HepG2 (cell line): ENCODE measurements around the gene CD9. TPM values are rescaled to one million over a fixed set of nuclear protein-coding genes. Genes with fewer than 3 reads are reported as not detected.

Source experiments
- ATAC-seq: fragments of 200-7000 bp; cut with Tn5 transposase; 3 replicates; pipeline ENCODE4 v1.9.1; 2020; ENCODE audit warnings: mild to moderate bottlenecking, moderate library complexity
- BruUV-seq: library from RNA; stranded (reverse); fragments of 400-500 nt; replicated peaks from 2 replicates; lab custom pipeline; 2021; lab: Mats Ljungman, UMichigan
- CTCF ChIA-PET: fragments of 300-600 bp; formaldehyde crosslinking; extraction: SDS; loops from one replicate; lab custom pipeline; 2021; ENCODE audit warnings: low total read pairs, inconsistent platforms, low intra/inter-chr PET ratio; lab: Yijun Ruan, JAX
- POLR2A ChIA-PET: fragments of 350-600 bp; sonication (Branson Sonifier 250); formaldehyde crosslinking; loops from one replicate; lab custom pipeline; 2020; ENCODE audit warnings: antibody characterized with exemption, inconsistent platforms; lab: Yijun Ruan, JAX
- DNase-seq: peaks from one replicate; pipeline ENCODE4 v3.0.0-alpha.2; 2015; ENCODE audit warnings: low spot score
- FAIRE-seq: peaks from 3 replicates; lab custom pipeline; 2011; peaks lifted over from hg19 to GRCh38; lab: Jason Lieb, UNC
- H2AFZ ChIP-seq: one replicate; pipeline ENCODE4 v1.6.1; 2011; ENCODE audit warnings: low read length, inconsistent platforms
- H3K27ac ChIP-seq: fragments of 300-600 bp; 3 replicates; pipeline ENCODE4 v1.8.0; 2011; ENCODE audit warnings: mixed run types, mild to moderate bottlenecking, mixed read lengths, low read length, inconsistent platforms; ENCODE audit not compliant: insufficient read depth; ENCODE audit errors: extremely low read length
- H3K27me3 ChIP-seq, 2 experiments: fragments of 200-600 bp in 1 of 2; 2 replicates in 1 of 2; 3 replicates in 1 of 2; pipeline versions ENCODE4 v1.6.0 to v1.8.0; 2011; ENCODE audit warnings: low read length in 2 of 2, mild to moderate bottlenecking in 2 of 2, moderate library complexity in 2 of 2, inconsistent platforms in 1 of 2; ENCODE audit not compliant: insufficient read depth in 2 of 2, control insufficient read depth in 1 of 2
- H3K36me3 ChIP-seq, 2 experiments: fragments of 200-600 bp in 1 of 2; replicated peaks in 1 of 2; 2 replicates in 1 of 2; 3 replicates in 1 of 2; pipeline versions ENCODE4 v1.5.1 to v1.8.0; 2011; ENCODE audit warnings: low read length in 2 of 2, inconsistent platforms in 1 of 2; ENCODE audit not compliant: insufficient read depth in 2 of 2, control insufficient read depth in 1 of 2
- H3K4me1 ChIP-seq: 2 replicates; pipeline ENCODE4 v1.5.1; 2012; ENCODE audit warnings: low read length, inconsistent platforms; ENCODE audit not compliant: insufficient read depth
- H3K4me2 ChIP-seq: 2 replicates; pipeline ENCODE4 v1.6.0; 2011; ENCODE audit warnings: low read depth, low read length, inconsistent platforms
- H3K4me3 ChIP-seq, 3 experiments: fragments of 200-600 bp in 1 of 3; sonication (generic), shearing (Covaris generic) in 1 of 3; replicated peaks in 1 of 3; 2 replicates each; pipeline ENCODE4 v1.5.1; 2011 to 2016; ENCODE audit warnings: low read length in 3 of 3, inconsistent platforms in 2 of 3, low read depth in 2 of 3, mild to moderate bottlenecking in 2 of 3, control low read depth in 1 of 3, mixed read lengths in 1 of 3; ENCODE audit not compliant: insufficient read depth in 1 of 3
- H3K79me2 ChIP-seq: one replicate; pipeline ENCODE4 v1.6.1; 2011; ENCODE audit warnings: low read length, inconsistent platforms; ENCODE audit not compliant: insufficient read depth
- H3K9ac ChIP-seq: 2 replicates; pipeline ENCODE4 v1.6.0; 2011; ENCODE audit warnings: mild to moderate bottlenecking, low read depth, low read length, inconsistent platforms; ENCODE audit not compliant: insufficient read depth
- H3K9me3 ChIP-seq: 2 replicates; pipeline ENCODE4 v1.5.1; 2012; ENCODE audit warnings: mild to moderate bottlenecking, low read length
- H4K20me1 ChIP-seq: 2 replicates; pipeline ENCODE4 v1.6.0; 2011; ENCODE audit warnings: inconsistent platforms, mild to moderate bottlenecking, low read length, moderate library complexity; ENCODE audit not compliant: insufficient read depth
- BHLHE40 ChIP-seq: IDR thresholded peaks from 2 replicates; pipeline ENCODE4 v1.6.1; 2011; ENCODE audit warnings: low read length, improper control_type of control experiment
- MEF2D ChIP-seq: sonication (generic); formaldehyde crosslinking; IDR thresholded peaks from 2 replicates; pipeline ENCODE4 v1.5.1; 2020; ENCODE audit warnings: mild to moderate bottlenecking, missing genetic modification reagents
- NR2F6 ChIP-seq, 2 experiments: IDR thresholded peaks; 2 replicates each; pipeline ENCODE4 v1.6.1; 2016; ENCODE audit warnings: antibody characterized with exemption in 1 of 2, mild to moderate bottlenecking in 1 of 2
- SNAI1 ChIP-seq: sonication (generic); formaldehyde crosslinking; IDR thresholded peaks from 2 replicates; pipeline ENCODE4 v1.5.0; 2020; ENCODE audit warnings: mild to moderate bottlenecking, missing genetic modification reagents, borderline replicate concordance
- SRF ChIP-seq: IDR thresholded peaks from 2 replicates; pipeline ENCODE4 v1.6.1; 2011; ENCODE audit warnings: mild to moderate bottlenecking, low read depth, low read length, moderate library complexity
- TBL1XR1 ChIP-seq: fragments of 150-350 bp; IDR thresholded peaks from 2 replicates; pipeline ENCODE4 v1.6.1; 2014; ENCODE audit warnings: borderline replicate concordance, low read length; ENCODE audit not compliant: partially characterized antibody
- ZBTB38 ChIP-seq: sonication (generic); formaldehyde crosslinking; IDR thresholded peaks from 2 replicates; pipeline ENCODE4 v1.5.1; 2020; ENCODE audit warnings: mild to moderate bottlenecking, missing genetic modification reagents
- ZKSCAN5 ChIP-seq: sonication (generic); formaldehyde crosslinking; IDR thresholded peaks from 2 replicates; pipeline ENCODE4 v1.5.1; 2020; ENCODE audit warnings: mild to moderate bottlenecking, missing genetic modification reagents
- ZNF263 ChIP-seq: sonication (generic); formaldehyde crosslinking; IDR thresholded peaks from 2 replicates; pipeline ENCODE4 v1.4.0; 2020; ENCODE audit warnings: missing genetic modification reagents
- ZNF335 ChIP-seq: sonication (generic); formaldehyde crosslinking; IDR thresholded peaks from 2 replicates; pipeline ENCODE4 v1.4.0; 2020; ENCODE audit warnings: missing genetic modification reagents
- ZNF382 ChIP-seq: sonication (generic); formaldehyde crosslinking; IDR thresholded peaks from 2 replicates; pipeline ENCODE4 v1.5.0; 2020; ENCODE audit warnings: missing genetic modification reagents, mild to moderate bottlenecking, borderline replicate concordance
- ZNF441 ChIP-seq: sonication (generic); formaldehyde crosslinking; IDR thresholded peaks from 2 replicates; pipeline ENCODE4 v1.7.0; 2021; ENCODE audit warnings: missing genetic modification reagents, borderline replicate concordance
- ZNF496 ChIP-seq: sonication (generic); formaldehyde crosslinking; IDR thresholded peaks from 2 replicates; pipeline ENCODE4 v1.8.1; 2023; ENCODE audit warnings: mild to moderate bottlenecking, moderate library complexity, missing genetic modification reagents; ENCODE audit not compliant: insufficient replicate concordance
- ZNF572 ChIP-seq: sonication (generic); formaldehyde crosslinking; IDR thresholded peaks from 2 replicates; pipeline ENCODE4 v1.5.1; 2020; ENCODE audit warnings: mild to moderate bottlenecking, missing genetic modification reagents
- ZNF737 ChIP-seq: sonication (generic); formaldehyde crosslinking; IDR thresholded peaks from 2 replicates; pipeline ENCODE4 v1.5.0; 2020; ENCODE audit warnings: missing genetic modification reagents, mild to moderate bottlenecking, borderline replicate concordance
- ZNF768 ChIP-seq: sonication (generic); formaldehyde crosslinking; IDR thresholded peaks from 2 replicates; pipeline ENCODE4 v1.4.0; 2020; ENCODE audit warnings: missing genetic modification reagents
- ZSCAN22 ChIP-seq: sonication (generic); formaldehyde crosslinking; IDR thresholded peaks from 2 replicates; pipeline ENCODE4 v1.4.0; 2020; ENCODE audit warnings: mild to moderate bottlenecking, missing genetic modification reagents
- WGBS: methylation state at CpG from one replicate; pipeline ENCODE4 v1.1.6; 2017; ENCODE audit warnings: low lambda C conversion rate; 5-methylcytosine and 5-hydroxymethylcytosine counted together
- in situ Hi-C: cut with HindIII; loops from 2 replicates; pipeline ENCODE4 v1.10.0; 2017; ENCODE audit warnings: low pct_unique_long_range_greater_than_20kb; ENCODE audit not compliant: extremely low pct_ligation_motif_present
- intact Hi-C: fragments of 100-400 bp; cut with micrococcal nuclease; formaldehyde crosslinking; loops from one replicate; pipeline ENCODE4 v1.10.0; 2022; ENCODE audit not compliant: unreplicated experiment
- polyA plus RNA-seq, 8 experiments: library from polyadenylated mRNA; depleted of rRNA in 3 of 8; stranded (reverse) in 7 of 8; unstranded in 1 of 8; fragments of >200 nt; fragmentation: Illumina TruSeq in 4 of 8; extraction: Trizol in 4 of 8; gene quantifications; 2 replicates each; pipeline versions ENCODE4 v1.2.1 to v1.2.3, GENCODE V29; 2011 to 2016; ENCODE audit warnings: low read depth in 4 of 8, missing spikeins in 1 of 8, mixed read lengths in 1 of 8; ENCODE audit not compliant: insufficient read depth in 1 of 8
- total RNA-seq, 5 experiments: library from RNA; depleted of rRNA; stranded (reverse); fragments of >200 nt; fragmentation: Illumina TruSeq; extraction: Trizol; gene quantifications; 2 replicates each; pipeline ENCODE4 v1.2.3, GENCODE V29; 2016; ENCODE audit warnings: low read depth in 1 of 5
- TF ChIP-seq, protein P1 (sequence below): sonication (generic); formaldehyde crosslinking; IDR thresholded peaks from 2 replicates; pipeline ENCODE4 v1.4.0; 2020; ENCODE audit warnings: missing genetic modification reagents
- TF ChIP-seq, protein P2 (sequence below): fragments of 450-650 bp; IDR thresholded peaks from 2 replicates; pipeline ENCODE4 v1.6.1; 2016

The CD9 gene
- total and polyA plus RNA-seq, 2 of the 13 experiments (the other 11 are each of a cell fraction or from before 2014, with no cell fraction given) = 5.8 to 38.3 TPM

DNA sequence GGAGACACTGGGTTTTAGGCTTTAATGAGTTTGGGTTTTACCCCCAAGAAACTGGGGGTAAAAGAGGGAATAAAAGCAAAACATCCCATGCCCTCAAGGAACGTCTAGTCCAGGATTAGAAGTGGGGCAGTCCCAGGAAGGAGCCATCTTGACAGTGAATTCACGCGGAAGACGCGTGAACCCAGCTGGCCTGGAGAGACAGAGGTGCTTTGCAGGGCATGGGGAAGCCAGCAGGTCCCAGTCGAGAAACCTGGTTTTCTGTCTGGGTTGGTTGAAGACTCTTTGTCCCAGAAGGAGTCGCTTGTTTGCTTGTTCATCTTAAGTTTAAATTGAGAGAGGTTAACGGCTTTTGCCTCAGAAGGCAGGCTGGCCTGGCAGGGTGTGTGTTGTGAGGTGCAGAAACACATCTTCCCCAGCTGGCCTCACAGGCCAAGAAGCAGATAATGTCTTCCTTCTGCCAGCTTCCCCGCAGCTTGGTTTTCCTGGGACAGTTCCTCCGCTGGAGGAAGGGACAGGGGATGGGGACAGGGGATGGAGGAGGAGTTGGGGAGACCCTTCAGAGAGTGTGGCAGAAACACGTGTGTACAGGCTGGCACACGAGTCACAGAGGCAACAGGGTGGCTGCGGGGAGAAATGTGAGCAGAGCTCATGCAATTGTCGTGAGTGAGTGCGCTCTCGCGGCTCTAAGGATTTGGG is 18.5 kb upstream of the CD9 start:
- DNase-seq (no peak), ATAC-seq (no peak), FAIRE-seq (no peak)
- Histone ChIP-seq H3K4me1 (peaks cover 73% of the 10 kb centered on the region), H3K27me3 (peaks cover 0 to 5% of the 10 kb centered on the region in 2 experiments; a peak in 2 of 5 replicates), H3K9ac (peak overlapping the region; percentile 74), H2AFZ (no peak overlapping the region), H3K9me3 (no peaks in the 10 kb centered on the region), H3K4me3 (peak overlapping the region in 1 of 3 experiments; percentile 70; a peak in 1 of 6 replicates), H3K27ac (peak overlapping the region; percentile 79), H3K36me3 (no peaks in the 10 kb centered on the region), H4K20me1 (no peaks in the 10 kb centered on the region), H3K4me2 (peak overlapping the region; percentile 89), H3K79me2 (peaks cover 4% of the 10 kb centered on the region)
- CTCF ChIA-PET = no interaction called here
- in situ Hi-C loops (loop anchor here (5.0 kb wide), 1 partner anchor 119 kb away; no protein-coding TSS in a partner anchor), intact Hi-C loops (loop anchor here (5.0 kb wide), 1 partner anchor 119 kb away; no protein-coding TSS in a partner anchor)
- no TSS peak for BruUV-seq
- POLR2A ChIA-PET = interaction anchor here (0.7 to 3.1 kb wide), 10 partner anchors 9 to 123 kb away, joined by 3 to 29 read pairs (median 4); no protein-coding TSS in a partner anchor
- WGBS = 60% methylated on average over 17 of the region's 17 CpGs
- TF ChIP-seq BHLHE40 (no peak), TBL1XR1 (no peak), ZNF382 (CRISPR knock-in tag) (no peak), ZNF572 (CRISPR knock-in tag) (no peak), NR2F6 (IDR thresholded peaks at IDR 0.05) (no peak), NR2F6 (CRISPR knock-in tag; IDR thresholded peaks at IDR 0.05) (no peak), ZSCAN22 (CRISPR knock-in tag) (no peak), ZNF441 (CRISPR knock-in tag) (no peak), ZBTB38 (CRISPR knock-in tag) (peak; percentile 87; the same call in 1 of the 2 replicates), SNAI1 (no peak), ZKSCAN5 (CRISPR knock-in tag) (0 out of 2 replicates have a peak, but pooled peaks have one; percentile 19), ZNF737 (no peak), ZNF496 (no peak), SRF (no peak), MEF2D (CRISPR knock-in tag) (no peak; the same call in 1 of the 2 replicates), ZNF263 (no peak), ZNF335 (CRISPR knock-in tag) (0 out of 2 replicates have a peak, but pooled peaks have one; percentile 11), ZNF768 (CRISPR knock-in tag) (no peak)
- TF ChIP-seq, protein P1, sequence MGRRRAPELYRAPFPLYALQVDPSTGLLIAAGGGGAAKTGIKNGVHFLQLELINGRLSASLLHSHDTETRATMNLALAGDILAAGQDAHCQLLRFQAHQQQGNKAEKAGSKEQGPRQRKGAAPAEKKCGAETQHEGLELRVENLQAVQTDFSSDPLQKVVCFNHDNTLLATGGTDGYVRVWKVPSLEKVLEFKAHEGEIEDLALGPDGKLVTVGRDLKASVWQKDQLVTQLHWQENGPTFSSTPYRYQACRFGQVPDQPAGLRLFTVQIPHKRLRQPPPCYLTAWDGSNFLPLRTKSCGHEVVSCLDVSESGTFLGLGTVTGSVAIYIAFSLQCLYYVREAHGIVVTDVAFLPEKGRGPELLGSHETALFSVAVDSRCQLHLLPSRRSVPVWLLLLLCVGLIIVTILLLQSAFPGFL (CRISPR knock-in tag) = no peak
- TF ChIP-seq, protein P2, sequence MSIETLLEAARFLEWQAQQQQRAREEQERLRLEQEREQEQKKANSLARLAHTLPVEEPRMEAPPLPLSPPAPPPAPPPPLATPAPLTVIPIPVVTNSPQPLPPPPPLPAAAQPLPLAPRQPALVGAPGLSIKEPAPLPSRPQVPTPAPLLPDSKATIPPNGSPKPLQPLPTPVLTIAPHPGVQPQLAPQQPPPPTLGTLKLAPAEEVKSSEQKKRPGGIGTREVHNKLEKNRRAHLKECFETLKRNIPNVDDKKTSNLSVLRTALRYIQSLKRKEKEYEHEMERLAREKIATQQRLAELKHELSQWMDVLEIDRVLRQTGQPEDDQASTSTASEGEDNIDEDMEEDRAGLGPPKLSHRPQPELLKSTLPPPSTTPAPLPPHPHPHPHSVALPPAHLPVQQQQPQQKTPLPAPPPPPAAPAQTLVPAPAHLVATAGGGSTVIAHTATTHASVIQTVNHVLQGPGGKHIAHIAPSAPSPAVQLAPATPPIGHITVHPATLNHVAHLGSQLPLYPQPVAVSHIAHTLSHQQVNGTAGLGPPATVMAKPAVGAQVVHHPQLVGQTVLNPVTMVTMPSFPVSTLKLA = peak; percentile 82
